ENCODE data around the gene ERGIC1.
"Not testable (repeated sequence)": the region's sequence is repeated elsewhere in the genome, so short reads cannot be mapped to it uniquely, and the experiment has no call there.

DNA sequence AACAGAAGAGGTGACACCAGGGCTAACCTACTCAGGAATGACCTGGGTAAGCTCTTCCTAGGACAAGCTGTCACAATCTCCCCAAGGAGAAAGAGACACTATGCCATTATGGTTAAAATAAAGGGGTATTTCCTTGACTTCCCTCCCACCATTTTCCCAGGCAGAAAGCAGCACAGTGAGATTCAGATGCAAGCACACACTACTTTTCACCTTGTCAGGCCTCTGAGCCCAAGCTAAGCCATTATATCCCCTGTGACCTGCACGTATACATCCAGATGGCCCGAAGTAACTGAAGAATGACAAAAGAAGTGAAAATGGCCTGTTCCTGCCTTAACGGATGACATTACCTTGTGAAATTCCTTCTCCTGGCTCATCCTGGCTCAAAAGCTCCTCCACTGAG is 46.5 kb upstream of the ERGIC1 start:
- TF ChIP-seq, protein P1, sequence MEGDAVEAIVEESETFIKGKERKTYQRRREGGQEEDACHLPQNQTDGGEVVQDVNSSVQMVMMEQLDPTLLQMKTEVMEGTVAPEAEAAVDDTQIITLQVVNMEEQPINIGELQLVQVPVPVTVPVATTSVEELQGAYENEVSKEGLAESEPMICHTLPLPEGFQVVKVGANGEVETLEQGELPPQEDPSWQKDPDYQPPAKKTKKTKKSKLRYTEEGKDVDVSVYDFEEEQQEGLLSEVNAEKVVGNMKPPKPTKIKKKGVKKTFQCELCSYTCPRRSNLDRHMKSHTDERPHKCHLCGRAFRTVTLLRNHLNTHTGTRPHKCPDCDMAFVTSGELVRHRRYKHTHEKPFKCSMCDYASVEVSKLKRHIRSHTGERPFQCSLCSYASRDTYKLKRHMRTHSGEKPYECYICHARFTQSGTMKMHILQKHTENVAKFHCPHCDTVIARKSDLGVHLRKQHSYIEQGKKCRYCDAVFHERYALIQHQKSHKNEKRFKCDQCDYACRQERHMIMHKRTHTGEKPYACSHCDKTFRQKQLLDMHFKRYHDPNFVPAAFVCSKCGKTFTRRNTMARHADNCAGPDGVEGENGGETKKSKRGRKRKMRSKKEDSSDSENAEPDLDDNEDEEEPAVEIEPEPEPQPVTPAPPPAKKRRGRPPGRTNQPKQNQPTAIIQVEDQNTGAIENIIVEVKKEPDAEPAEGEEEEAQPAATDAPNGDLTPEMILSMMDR (IDR thresholded peaks at IDR 0.05 in 4 of 5, conservative IDR thresholded peaks at IDR 0.05 in 1 of 5): not testable (repeated sequence)
- not testable (repeated sequence) for TF ChIP-seq POLR2A (IDR thresholded peaks at IDR 0.05)
